Breast epithelium (tissue), 4 donors: ENCODE measurements around the gene MCF2L2. TPM values are rescaled to one million over a fixed set of nuclear protein-coding genes. Genes with fewer than 3 reads are reported as not detected.

Experiments
- DNase-seq, 2 donors: peaks; one replicate each; pipeline ENCODE4 v3.0.0-alpha.2; 2019; ENCODE audit warnings: low spot score in 2 of 2
- H3K27ac ChIP-seq, 2 donors: fragments of 200-600 bp; sonication (generic) in 1 of 2; one replicate each; pipeline ENCODE4 v1.5.1; 2016 to 2019; ENCODE audit warnings: mild to moderate bottlenecking in 1 of 2
- H3K27me3 ChIP-seq, 2 donors: fragments of 200-600 bp; sonication (generic) in 1 of 2; one replicate each; pipeline versions ENCODE4 v1.5.1 to v1.6.0; 2017 to 2019; ENCODE audit warnings: control low read depth in 1 of 2, mild to moderate bottlenecking in 1 of 2
- H3K36me3 ChIP-seq: fragments of 200-600 bp; one replicate; pipeline ENCODE4 v1.5.1; 2019
- H3K4me1 ChIP-seq, 2 donors: fragments of 200-600 bp; sonication (generic); one replicate each; pipeline ENCODE4 v1.5.1; 2016 to 2019; ENCODE audit warnings: control low read depth in 1 of 2
- H3K4me3 ChIP-seq, 3 donors: fragments of 200-600 bp; sonication (generic); 1 replicate in 2 of 3; 2 replicates in 1 of 3; pipeline ENCODE4 v1.5.1; 2016 to 2019; ENCODE audit warnings: mild to moderate bottlenecking in 3 of 3, moderate library complexity in 2 of 3
- H3K9me3 ChIP-seq, 2 donors: fragments of 200-600 bp; sonication (generic) in 1 of 2; one replicate each; pipeline ENCODE4 v1.5.1; 2016 to 2019; ENCODE audit warnings: control low read depth in 1 of 2
- CTCF ChIP-seq, 3 donors: fragments of 450-650 bp; IDR thresholded peaks; one replicate each; pipeline ENCODE4 v1.5.1; 2016 to 2017; ENCODE audit warnings: antibody characterized with exemption in 3 of 3, mild to moderate bottlenecking in 3 of 3, moderate library complexity in 3 of 3
- POLR2A ChIP-seq: fragments of 450-650 bp; IDR thresholded peaks from one replicate; pipeline ENCODE4 v1.6.1; 2016; ENCODE audit warnings: antibody characterized with exemption, mild to moderate bottlenecking, moderate library complexity
- POLR2AphosphoS5 ChIP-seq, 3 donors: sonication (generic); formaldehyde crosslinking; IDR thresholded peaks; one replicate each; pipeline ENCODE4 v1.6.1; 2017; ENCODE audit warnings: antibody characterized with exemption in 3 of 3
- intact Hi-C: fragments of 100-400 bp; cut with DNase I; formaldehyde crosslinking; loops from one replicate; pipeline ENCODE4 v1.15.1; 2023; ENCODE audit warnings: low total_unique reads
- total RNA-seq, 3 donors: library from RNA; depleted of rRNA; stranded (reverse); fragments of >200 nt; gene quantifications; one replicate each; pipeline ENCODE4 v1.1.0, GENCODE V29; 2016

MCF2L2 gene
- total RNA-seq, 3 donors from 2014 or later, result 0.64 to 1.5 (median 1.3) TPM

GRCh38 chr3:183129243-183129642, 299.2 kb downstream of the MCF2L2 start:
- DNase-seq, result no peak
- Histone ChIP-seq H3K36me3 (no peaks in the 10 kb centered on the region), H3K4me3 (no peak overlapping the region), H3K4me1 (no peaks in the 10 kb centered on the region), H3K9me3 (peaks cover 0 to 5% of the 10 kb centered on the region in 2 donors), H3K27me3 (peaks cover 0 to 5% of the 10 kb centered on the region in 2 donors), H3K27ac (no peak overlapping the region)
- no peak for TF ChIP-seq POLR2AphosphoS5 (IDR thresholded peaks at IDR 0.05)
- TF ChIP-seq POLR2A, result no peak
- no peak for TF ChIP-seq CTCF (IDR thresholded peaks at IDR 0.05)
- intact Hi-C loops, result loop anchor here (10.0 kb wide), 1 partner anchor 1246 kb away; the partner anchor contains the start of gene THPO

- intact Hi-C loops, result loop anchor here (10.0 kb wide), 1 partner anchor 1246 kb away; the partner anchor contains the start of gene THPO
- H3K4me1 ChIP-seq, result no peaks in the 10 kb centered on the region
Observed at GRCh38 chr3:183128709-183129108, 299.7 kb downstream of the MCF2L2 start.

More at GRCh38 chr3:183128709-183129108, 299.7 kb downstream of the MCF2L2 start:
- H3K4me3 ChIP-seq, result no peak overlapping the region
- H3K27me3 ChIP-seq, result peaks cover 0 to 5% of the 10 kb centered on the region in 2 donors
- H3K9me3 ChIP-seq, result peaks cover 0 to 5% of the 10 kb centered on the region in 2 donors
- TF ChIP-seq POLR2A (no peak), CTCF (IDR thresholded peaks at IDR 0.05) (no peak), POLR2AphosphoS5 (IDR thresholded peaks at IDR 0.05) (no peak)
- H3K36me3 ChIP-seq, result no peaks in the 10 kb centered on the region
- no peak for DNase-seq
- H3K27ac ChIP-seq, result no peak overlapping the region

Other genes with a start within 250 kb of the MCF2L2 start
- gene B3GNT5, start 175.4 kb downstream of the MCF2L2 start, total RNA-seq, result 10 to 100 TPM in 1 of 3 donors, 1 to 10 TPM in 2; 3.0 to 12.1 (median 6.2) TPM
- gene KLHL6, start 127.1 kb upstream of the MCF2L2 start, total RNA-seq, result 1 to 10 TPM; 2.7 to 7.9 (median 4.3) TPM
- gene KLHL24, start 207.0 kb upstream of the MCF2L2 start, total RNA-seq, result 100 to 1,000 TPM; 108 to 184 (median 129) TPM